Activated T-cell treated with anti-CD3 and anti-CD28 coated beads, Interleukin-2, amount 50 U/mL, for 24 hours (primary cell): ENCODE results near the gene JPT1.
A peak's percentile ranks its signal among the peaks of the same experiment; 100 is the strongest.
"Not testable (repeated sequence)": the region's sequence is repeated elsewhere in the genome, so short reads cannot be mapped to it uniquely, and the experiment has no call there.

Experiments
- DNase-seq: peaks from one replicate; pipeline ENCODE4 v3.0.0-alpha.2; 2020
- H3K27ac Mint-ChIP-seq: 2 replicates; pipeline ENCODE4 v1.8.0; 2020; ENCODE audit warnings: mild to moderate bottlenecking, mixed read lengths
- H3K27me3 Mint-ChIP-seq: 2 replicates; pipeline ENCODE4 v1.8.0; 2020; ENCODE audit warnings: mixed read lengths
- H3K36me3 Mint-ChIP-seq: 2 replicates; pipeline ENCODE4 v1.8.0; 2020; ENCODE audit warnings: low read depth, mixed read lengths
- H3K4me1 Mint-ChIP-seq: 2 replicates; pipeline ENCODE4 v1.8.0; 2020; ENCODE audit warnings: low read depth, mixed read lengths
- H3K4me3 Mint-ChIP-seq: 2 replicates; pipeline ENCODE4 v1.8.0; 2020; ENCODE audit warnings: mild to moderate bottlenecking, moderate library complexity, mixed read lengths
- H3K9me3 Mint-ChIP-seq: 2 replicates; pipeline ENCODE4 v1.8.0; 2020; ENCODE audit warnings: mixed read lengths

The JPT1 gene

DNA sequence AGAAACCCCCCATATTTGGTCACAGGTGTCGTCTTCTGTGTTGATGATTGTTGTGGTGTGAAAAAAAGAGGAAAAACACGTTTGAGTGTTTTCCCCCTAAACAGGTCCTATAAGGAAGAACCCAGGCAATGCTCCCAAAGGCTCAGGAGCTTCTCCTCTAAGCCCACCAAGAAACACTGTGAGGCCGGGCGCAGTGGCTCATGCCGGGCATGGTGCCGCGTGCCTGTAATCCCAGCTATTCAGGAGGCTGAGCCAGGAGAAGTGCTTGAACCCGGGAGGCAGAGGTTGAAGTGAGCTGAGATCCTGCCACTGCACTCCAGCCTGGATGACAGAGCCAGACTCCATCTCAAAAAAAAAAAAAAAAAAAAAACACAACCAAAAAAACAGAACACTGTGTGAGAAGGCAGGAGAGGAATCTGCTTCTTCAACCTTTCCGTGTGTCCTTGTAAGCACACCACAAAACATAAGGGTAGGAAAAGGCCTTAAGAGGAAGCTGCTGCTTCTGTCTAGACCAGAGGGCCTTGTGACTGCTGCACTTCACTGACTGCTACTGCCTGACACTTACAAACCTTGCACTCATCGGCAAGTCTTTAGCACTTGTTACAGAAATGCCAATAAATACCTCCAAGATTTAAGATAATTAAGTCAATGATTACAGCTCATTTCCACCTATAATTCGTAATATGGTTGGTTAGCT is 9.3 kb downstream of the JPT1 start:
- Mint-ChIP-seq H3K27me3 (no peaks in the 10 kb centered on the region), H3K27ac (peak overlapping the region; percentile 18), H3K4me1 (peaks cover 21% of the 10 kb centered on the region), H3K36me3 (peaks cover 94% of the 10 kb centered on the region), H3K9me3 (no peaks in the 10 kb centered on the region), H3K4me3 (no peak overlapping the region)
- DNase-seq: no peak

DNA sequence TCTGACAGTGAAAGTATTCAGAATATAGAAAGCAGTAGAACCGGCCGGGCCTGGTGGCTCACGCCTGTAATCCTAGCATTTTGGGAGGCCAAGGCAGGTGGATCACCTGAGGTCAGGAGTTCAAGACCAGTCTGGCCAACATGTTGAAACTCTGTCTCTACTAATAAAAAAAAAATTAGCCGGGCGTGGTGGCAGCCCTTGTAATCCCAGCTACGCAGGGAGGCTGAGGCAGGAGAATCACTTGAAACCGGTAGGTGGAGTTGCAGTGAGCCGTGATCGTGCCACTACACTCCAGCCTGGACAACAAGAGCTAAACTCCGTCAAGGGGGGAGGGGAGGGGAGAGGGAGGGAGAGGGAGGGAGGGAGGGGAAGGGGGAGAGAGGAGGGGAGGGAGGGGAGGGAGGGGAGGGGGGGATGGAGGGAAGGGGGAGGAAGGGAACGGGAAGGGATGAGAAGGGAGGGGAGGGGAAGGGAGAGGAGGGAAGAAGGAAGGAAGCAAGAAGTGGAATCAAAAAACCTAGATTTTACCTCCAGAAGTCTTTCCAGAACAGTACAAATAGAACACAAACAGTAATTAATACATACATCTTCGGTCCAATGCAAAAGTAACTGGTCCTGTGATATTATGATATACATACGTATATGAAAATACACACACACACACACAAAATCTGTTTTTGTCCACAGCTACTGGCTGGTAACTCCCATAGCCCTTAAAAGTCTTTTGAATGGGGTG is 11.9 kb downstream of the JPT1 start:
- Mint-ChIP-seq H3K27ac (no peak overlapping the region), H3K4me3 (no peak overlapping the region), H3K27me3 (no peaks in the 10 kb centered on the region), H3K36me3 (peaks cover 93% of the 10 kb centered on the region), H3K4me1 (peaks cover 15% of the 10 kb centered on the region), H3K9me3 (no peaks in the 10 kb centered on the region)
- no peak for DNase-seq

GRCh38 chr17:75138519-75138918 is 15.8 kb downstream of the JPT1 start:
- peaks cover 18% of the 10 kb centered on the region for H3K4me1 Mint-ChIP-seq
- no peaks in the 10 kb centered on the region for H3K9me3 Mint-ChIP-seq
- no peaks in the 10 kb centered on the region for H3K27me3 Mint-ChIP-seq
- H3K4me3 Mint-ChIP-seq: no peak overlapping the region
- no peak for DNase-seq
- H3K36me3 Mint-ChIP-seq: peaks cover 80% of the 10 kb centered on the region
- peak overlapping the region; percentile 44 for H3K27ac Mint-ChIP-seq

DNA sequence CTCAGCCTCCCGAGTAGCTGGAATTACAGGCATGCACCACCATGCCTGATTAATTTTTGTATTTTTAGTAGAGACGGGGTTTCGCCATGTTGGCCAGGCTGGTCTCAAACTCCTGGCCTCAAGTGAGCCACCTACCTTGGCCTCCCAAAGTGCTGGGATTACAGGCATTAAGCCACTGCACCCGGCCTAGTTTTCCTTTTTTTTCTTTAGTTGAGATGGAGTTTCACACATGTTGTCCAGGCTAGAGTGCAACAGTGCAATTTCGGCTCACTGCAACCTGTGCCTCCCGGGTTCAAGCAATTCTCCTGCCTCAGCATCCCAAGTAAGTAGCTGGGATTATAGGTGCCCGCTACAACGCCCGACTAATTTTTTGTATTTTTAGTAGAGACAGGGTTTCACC is 16.6 kb downstream of the JPT1 start:
- DNase-seq, H3K27me3 Mint-ChIP-seq, H3K4me3 Mint-ChIP-seq, H3K9me3 Mint-ChIP-seq: not testable (repeated sequence)
- H3K4me1 Mint-ChIP-seq: peaks cover 20% of the 10 kb centered on the region
- H3K36me3 Mint-ChIP-seq: peaks cover 72% of the 10 kb centered on the region
- H3K27ac Mint-ChIP-seq: peak overlapping the region; percentile 50

DNA sequence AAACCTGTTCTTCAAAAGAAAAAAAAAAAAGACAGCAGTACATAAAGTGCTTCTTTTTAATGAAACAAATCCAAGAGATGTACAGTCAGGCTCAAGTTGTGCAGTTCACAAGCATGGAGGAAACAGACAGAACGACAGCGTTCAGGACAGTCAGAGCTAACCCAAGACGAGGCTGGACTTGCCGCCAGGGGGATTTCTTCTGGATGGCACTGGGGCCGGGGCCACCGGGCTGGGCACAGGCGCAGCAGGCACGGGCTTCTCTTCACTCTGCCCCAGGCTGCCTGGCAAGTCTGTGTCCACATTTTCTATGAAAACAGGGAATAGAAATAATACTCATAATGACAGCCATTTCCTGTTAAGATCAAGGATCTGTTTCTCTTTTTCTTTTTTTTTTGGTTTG is 18.4 kb downstream of the JPT1 start:
- Mint-ChIP-seq H3K9me3 (no peaks in the 10 kb centered on the region), H3K27me3 (no peaks in the 10 kb centered on the region), H3K27ac (peak overlapping the region; percentile 51), H3K4me3 (no peak overlapping the region), H3K4me1 (peaks cover 18% of the 10 kb centered on the region), H3K36me3 (peaks cover 66% of the 10 kb centered on the region)
- DNase-seq: no peak

DNA sequence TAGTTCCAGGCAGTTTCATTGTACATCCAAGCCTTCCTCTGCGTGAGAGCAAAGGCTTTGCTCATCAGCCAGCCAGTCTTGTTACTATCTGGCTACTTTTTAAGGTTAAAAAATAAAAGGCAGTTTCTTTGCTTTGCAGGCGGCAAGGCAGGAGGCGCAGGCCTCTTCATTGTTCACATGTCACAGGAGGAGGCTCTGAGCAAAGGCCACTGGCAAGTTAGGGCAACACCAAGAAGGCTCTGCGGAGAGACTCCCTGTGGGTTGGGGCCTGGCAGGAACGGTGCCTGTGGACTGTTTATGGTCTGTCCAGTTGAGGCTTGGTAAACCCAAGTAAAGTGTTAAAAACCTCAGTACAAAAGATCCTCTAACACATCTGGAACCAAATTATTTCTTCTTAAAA is 18.9 kb downstream of the JPT1 start:
- no peak for DNase-seq
- Mint-ChIP-seq H3K27me3 (no peaks in the 10 kb centered on the region), H3K4me1 (peaks cover 18% of the 10 kb centered on the region), H3K4me3 (no peak overlapping the region), H3K9me3 (no peaks in the 10 kb centered on the region), H3K36me3 (peaks cover 66% of the 10 kb centered on the region), H3K27ac (peak overlapping the region; percentile 1)

- peaks cover 24% of the 10 kb centered on the region for H3K4me1 Mint-ChIP-seq
- H3K36me3 Mint-ChIP-seq: peaks cover 66% of the 10 kb centered on the region
- not testable (repeated sequence) for H3K4me3 Mint-ChIP-seq, H3K27me3 Mint-ChIP-seq, H3K9me3 Mint-ChIP-seq, DNase-seq
- H3K27ac Mint-ChIP-seq: peak overlapping the region; percentile 40
Measured at GRCh38 chr17:75133607-75134347, 20.5 kb downstream of the JPT1 start.

- Mint-ChIP-seq H3K36me3 (peaks cover 63% of the 10 kb centered on the region), H3K27me3 (no peaks in the 10 kb centered on the region), H3K4me3 (peak overlapping the region; percentile 89), H3K27ac (peak overlapping the region; percentile 75), H3K9me3 (no peaks in the 10 kb centered on the region), H3K4me1 (peaks cover 24% of the 10 kb centered on the region)
- no peak for DNase-seq
Measured at GRCh38 chr17:75133001-75133400, 21.3 kb downstream of the JPT1 start.

DNA sequence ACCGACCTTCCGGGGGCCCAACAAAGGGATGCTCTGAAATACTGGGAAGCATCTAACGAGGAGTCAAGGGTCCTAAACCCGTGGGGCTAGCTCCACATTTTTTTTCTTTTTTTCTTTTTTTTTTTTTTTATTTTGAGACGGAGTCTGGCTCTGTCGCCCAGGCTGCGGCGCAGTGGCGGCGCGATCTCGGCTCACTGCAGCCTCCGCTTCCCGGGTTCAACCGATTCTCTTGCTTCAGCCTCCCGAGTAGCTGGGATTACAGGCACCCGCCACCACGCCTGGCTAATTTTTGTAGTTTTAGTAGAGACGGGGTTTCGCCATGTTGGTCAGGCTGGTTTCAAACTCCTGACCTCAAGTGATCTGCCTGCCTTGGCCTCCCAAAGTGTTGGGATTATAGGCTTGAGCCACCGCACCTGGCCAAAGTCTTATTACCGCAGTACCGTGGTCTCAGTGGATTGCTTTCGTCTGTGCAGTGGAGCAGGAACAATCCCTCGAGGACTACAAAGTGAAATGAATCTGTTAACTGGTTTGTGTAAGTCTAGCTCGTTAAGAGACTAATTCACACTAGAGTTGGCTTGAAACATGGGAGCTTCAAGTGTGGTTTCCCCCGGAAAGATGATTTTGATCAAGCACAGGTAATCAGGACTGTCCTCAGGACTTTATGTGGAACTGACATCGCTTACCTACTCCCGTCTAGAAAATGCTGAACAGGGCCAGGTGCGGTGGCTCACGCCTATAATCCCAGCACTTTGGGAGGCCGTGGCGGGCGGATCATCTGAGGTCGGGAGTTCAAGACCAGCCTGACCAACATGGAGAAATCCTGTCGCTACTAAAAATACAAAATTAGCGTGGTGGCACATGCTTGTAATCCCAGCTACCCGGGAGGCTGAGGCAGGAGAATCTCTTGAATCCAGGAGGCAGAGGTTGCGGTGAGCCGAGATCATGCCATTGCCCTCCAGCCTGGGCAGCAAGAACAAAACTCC is 22.0 kb downstream of the JPT1 start:
- Mint-ChIP-seq H3K4me3 (peak overlapping the region; percentile 89), H3K36me3 (peaks cover 61% of the 10 kb centered on the region), H3K27ac (peak overlapping the region; percentile 94), H3K4me1 (peaks cover 24% of the 10 kb centered on the region)
- H3K9me3 Mint-ChIP-seq, DNase-seq, H3K27me3 Mint-ChIP-seq: not testable (repeated sequence)

GRCh38 chr17:75131278-75132017 is 22.9 kb downstream of the JPT1 start, which contains the start of gene NT5C:
Gene NT5C, minus strand, starts transcription at chr17:75131742. Its CDS starts 35 bp downstream, at chr17:75131707.
- Mint-ChIP-seq H3K9me3 (no peaks in the 10 kb centered on the region), H3K4me3 (peak within 1 kb of the TSS; percentile 89), H3K36me3 (peaks cover 52% of the 10 kb centered on the region), H3K27me3 (no peaks in the 10 kb centered on the region), H3K4me1 (peaks cover 21% of the 10 kb centered on the region), H3K27ac (peak within 1 kb of the TSS; percentile 94)
- DNase-seq: peak; percentile 88

- peaks cover 27% of the 10 kb centered on the region for H3K4me1 Mint-ChIP-seq
- H3K27ac Mint-ChIP-seq: peak overlapping the region; percentile 92
- no peaks in the 10 kb centered on the region for H3K27me3 Mint-ChIP-seq
- DNase-seq: peak; percentile 77
- peaks cover 47% of the 10 kb centered on the region for H3K36me3 Mint-ChIP-seq
- H3K4me3 Mint-ChIP-seq: peak overlapping the region; percentile 89
- H3K9me3 Mint-ChIP-seq: no peaks in the 10 kb centered on the region
Measured at GRCh38 chr17:75130632-75131277, 23.6 kb downstream of the JPT1 start.

GRCh38 chr17:75130059-75130631 is 24.2 kb downstream of the JPT1 start:
- H3K27me3 Mint-ChIP-seq: no peaks in the 10 kb centered on the region
- H3K27ac Mint-ChIP-seq: peak overlapping the region; percentile 92
- DNase-seq: no peak
- H3K36me3 Mint-ChIP-seq: peaks cover 40% of the 10 kb centered on the region
- H3K4me1 Mint-ChIP-seq: peaks cover 30% of the 10 kb centered on the region
- H3K4me3 Mint-ChIP-seq: peak overlapping the region; percentile 89
- no peaks in the 10 kb centered on the region for H3K9me3 Mint-ChIP-seq

DNA sequence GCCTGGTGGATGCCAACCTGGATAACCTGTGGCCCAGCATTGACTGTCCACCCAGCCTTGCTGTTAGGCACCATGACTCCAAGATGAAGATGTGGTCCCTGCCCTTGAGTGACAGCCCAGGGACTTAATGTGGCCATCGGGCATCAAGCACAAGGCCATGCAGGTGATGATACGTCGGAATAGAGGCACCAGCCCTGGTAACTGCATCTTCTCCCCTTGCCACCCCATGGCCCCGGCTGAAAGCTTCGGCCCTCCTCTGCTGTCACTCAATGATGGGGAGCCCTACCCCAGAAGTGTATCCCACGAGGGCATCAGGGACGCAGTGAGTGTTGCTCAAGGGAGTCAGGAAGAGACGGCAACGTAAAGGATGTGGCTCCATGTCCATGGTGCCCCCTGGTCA is 24.7 kb downstream of the JPT1 start:
- H3K27ac Mint-ChIP-seq: peak overlapping the region; percentile 85

More for the DNA sequence above, 24.7 kb downstream of the JPT1 start:
- Mint-ChIP-seq H3K36me3 (peaks cover 37% of the 10 kb centered on the region), H3K9me3 (no peaks in the 10 kb centered on the region), H3K4me1 (peaks cover 36% of the 10 kb centered on the region), H3K4me3 (peak overlapping the region; percentile 89), H3K27me3 (no peaks in the 10 kb centered on the region)
- DNase-seq: no peak
